OCI-LY7 (cell line): Measurements from ENCODE around the gene SGCB.

Experiments
- CTCF ChIP-seq: fragments of 200-600 bp; sonication (generic); conservative IDR thresholded peaks from 2 replicates; pipeline ENCODE4 v1.5.1; 2014; ENCODE audit warnings: mild to moderate bottlenecking, antibody characterized with exemption, low read length, moderate library complexity, mixed read lengths
- EZH2phosphoT487 ChIP-seq: fragments of 200-600 bp; sonication (generic); IDR thresholded peaks from 2 replicates; pipeline ENCODE4 v1.6.1; 2018; ENCODE audit warnings: low read depth, borderline replicate concordance, mild to moderate bottlenecking, mixed run types, antibody characterized with exemption, low read length, moderate library complexity, mixed read lengths

- TF ChIP-seq CTCF (no peak), EZH2phosphoT487 (no peak)
Observed at GRCh38 chr4:52059372-52059771, 21.3 kb upstream of the SGCB start.
